Stimulated activated naive B cell treated with anti-CD40 and anti-IgM and Interleukin-4, amounts not matched to agents 10 μg/mL and 1 μg/mL and 100 μg/mL, for 72 hours (primary cell): ENCODE measurements around the gene KRTAP5-9.
A peak's percentile ranks its signal among the peaks of the same experiment; 100 is the strongest.
"Not testable (repeated sequence)": the region's sequence is repeated elsewhere in the genome, so short reads cannot be mapped to it uniquely, and the experiment has no call there.

Experiments
- ATAC-seq, 2 donors: fragments of 150-1000 bp; cut with Tn5 transposase; replicated peaks; 2 replicates each; pipeline ENCODE4 v1.10.0; 2021; ENCODE audit warnings: moderate library complexity in 1 of 2
- DNase-seq: peaks from one replicate; pipeline ENCODE4 v3.0.0; 2021
- H3K27ac Mint-ChIP-seq: one replicate; pipeline ENCODE4 v1.8.0; 2022; ENCODE audit warnings: mild to moderate bottlenecking, mixed read lengths
- H3K27me3 Mint-ChIP-seq, 2 donors: one replicate each; pipeline ENCODE4 v1.8.0; 2022; ENCODE audit warnings: mixed read lengths in 2 of 2
- H3K36me3 Mint-ChIP-seq, 2 donors: one replicate each; pipeline ENCODE4 v1.8.0; 2022; ENCODE audit warnings: mixed read lengths in 2 of 2, mild to moderate bottlenecking in 1 of 2
- H3K4me1 Mint-ChIP-seq, 2 donors: one replicate each; pipeline ENCODE4 v1.8.0; 2022; ENCODE audit warnings: mixed read lengths in 2 of 2, mild to moderate bottlenecking in 1 of 2
- H3K4me3 Mint-ChIP-seq, 2 donors: one replicate each; pipeline ENCODE4 v1.8.0; 2022; ENCODE audit warnings: mild to moderate bottlenecking in 2 of 2, mixed read lengths in 2 of 2, moderate library complexity in 1 of 2
- H3K9me3 Mint-ChIP-seq, 2 donors: one replicate each; pipeline ENCODE4 v1.8.0; 2022; ENCODE audit warnings: mixed read lengths in 2 of 2, mild to moderate bottlenecking in 1 of 2

KRTAP5-9 gene

DNA sequence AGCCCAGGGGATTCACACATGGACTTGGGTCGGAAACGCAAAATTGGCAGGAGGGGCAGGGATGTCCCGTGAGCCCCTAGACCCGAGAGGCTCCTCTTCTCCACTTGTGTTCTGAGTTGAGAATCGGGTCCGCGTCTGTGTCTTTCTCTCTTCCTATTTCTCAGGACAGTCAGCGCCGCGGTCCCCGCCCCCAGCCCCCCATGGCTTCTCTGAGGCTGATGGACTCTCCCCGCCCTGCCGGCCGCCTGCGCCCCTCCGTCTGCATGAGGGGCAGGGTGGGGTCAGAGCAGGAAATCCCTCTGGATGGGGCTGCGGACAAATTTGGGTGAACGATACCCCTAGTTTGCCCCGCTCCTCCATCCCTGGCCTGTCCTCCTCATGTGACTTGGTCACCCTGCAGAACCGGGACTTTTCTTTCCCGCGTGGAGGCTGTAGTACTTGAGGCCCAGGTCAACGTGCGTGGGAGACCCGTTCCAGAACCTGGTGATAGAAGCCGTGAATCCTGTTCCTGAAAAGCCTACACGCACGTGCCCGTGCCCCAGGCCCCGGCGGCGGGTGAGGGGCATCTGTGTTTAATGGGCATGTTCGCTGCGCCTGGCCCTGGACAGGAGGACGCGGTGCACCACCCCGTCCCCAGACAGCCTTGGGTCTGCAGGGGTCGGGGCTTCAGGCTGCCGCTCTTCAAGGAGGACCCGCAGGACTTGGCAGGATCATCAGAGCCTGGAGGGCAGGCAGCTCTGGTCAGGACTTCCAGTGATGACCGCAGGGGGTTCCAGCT lies 28.7 kb downstream of the KRTAP5-9 start:
- not testable (repeated sequence) for H3K4me1 Mint-ChIP-seq, DNase-seq, H3K4me3 Mint-ChIP-seq, H3K27ac Mint-ChIP-seq, H3K9me3 Mint-ChIP-seq, H3K36me3 Mint-ChIP-seq, ATAC-seq
- H3K27me3 Mint-ChIP-seq, result peaks cover 18 to 26% of the 10 kb centered on the region in 2 donors

DNA sequence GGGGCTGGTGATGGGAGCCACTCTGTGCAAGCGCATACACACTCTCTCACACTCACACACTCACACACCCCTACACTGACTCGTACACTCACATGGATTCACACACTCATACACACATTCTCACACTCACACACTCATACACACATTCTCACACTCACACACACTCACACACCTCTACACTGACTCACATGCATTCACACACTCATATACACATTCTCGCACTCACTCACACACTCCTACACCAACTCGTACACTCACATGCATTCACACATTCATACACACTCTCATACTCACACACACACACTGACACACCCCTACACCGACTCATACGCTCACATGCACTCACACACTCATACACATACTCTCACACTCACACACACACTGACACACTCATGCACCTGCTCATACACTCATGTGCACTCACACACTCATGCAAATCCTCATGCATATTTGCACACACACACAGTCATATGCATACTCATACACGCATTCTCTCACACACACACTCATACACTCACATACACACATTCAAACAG lies 29.3 kb downstream of the KRTAP5-9 start:
- H3K4me1 Mint-ChIP-seq, result peaks cover 3 to 7% of the 10 kb centered on the region in 2 donors
- H3K9me3 Mint-ChIP-seq, result no peaks in the 10 kb centered on the region
- H3K36me3 Mint-ChIP-seq, result no peaks in the 10 kb centered on the region
- ATAC-seq (no peak), DNase-seq (no peak)
- peaks cover 20 to 27% of the 10 kb centered on the region in 2 donors for H3K27me3 Mint-ChIP-seq
- H3K27ac Mint-ChIP-seq, result no peak overlapping the region
- H3K4me3 Mint-ChIP-seq, result no peak overlapping the region

DNA sequence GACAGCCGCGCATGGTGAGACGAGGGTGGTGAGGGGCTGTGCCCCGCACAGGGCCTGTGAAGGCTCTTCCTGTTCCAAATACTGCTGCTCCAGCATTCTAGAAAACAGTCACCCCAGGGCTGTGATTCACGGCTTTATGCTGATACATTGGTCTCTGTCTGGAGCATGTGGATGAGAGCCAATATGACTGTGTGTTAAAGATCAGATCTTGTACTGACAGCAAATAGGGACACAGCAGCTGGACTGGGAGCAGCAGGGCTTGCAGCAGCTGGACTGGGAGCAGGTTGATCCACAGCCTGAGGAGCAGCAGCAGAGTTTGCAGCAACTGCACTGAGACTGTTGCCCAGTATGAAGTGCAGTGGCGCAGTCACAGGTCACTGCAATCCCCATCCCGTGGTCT lies 31.3 kb downstream of the KRTAP5-9 start:
- not testable (repeated sequence) for H3K27ac Mint-ChIP-seq, H3K4me1 Mint-ChIP-seq, H3K4me3 Mint-ChIP-seq, H3K9me3 Mint-ChIP-seq, H3K36me3 Mint-ChIP-seq, ATAC-seq, DNase-seq
- H3K27me3 Mint-ChIP-seq, result peaks cover 27 to 42% of the 10 kb centered on the region in 2 donors

DNA sequence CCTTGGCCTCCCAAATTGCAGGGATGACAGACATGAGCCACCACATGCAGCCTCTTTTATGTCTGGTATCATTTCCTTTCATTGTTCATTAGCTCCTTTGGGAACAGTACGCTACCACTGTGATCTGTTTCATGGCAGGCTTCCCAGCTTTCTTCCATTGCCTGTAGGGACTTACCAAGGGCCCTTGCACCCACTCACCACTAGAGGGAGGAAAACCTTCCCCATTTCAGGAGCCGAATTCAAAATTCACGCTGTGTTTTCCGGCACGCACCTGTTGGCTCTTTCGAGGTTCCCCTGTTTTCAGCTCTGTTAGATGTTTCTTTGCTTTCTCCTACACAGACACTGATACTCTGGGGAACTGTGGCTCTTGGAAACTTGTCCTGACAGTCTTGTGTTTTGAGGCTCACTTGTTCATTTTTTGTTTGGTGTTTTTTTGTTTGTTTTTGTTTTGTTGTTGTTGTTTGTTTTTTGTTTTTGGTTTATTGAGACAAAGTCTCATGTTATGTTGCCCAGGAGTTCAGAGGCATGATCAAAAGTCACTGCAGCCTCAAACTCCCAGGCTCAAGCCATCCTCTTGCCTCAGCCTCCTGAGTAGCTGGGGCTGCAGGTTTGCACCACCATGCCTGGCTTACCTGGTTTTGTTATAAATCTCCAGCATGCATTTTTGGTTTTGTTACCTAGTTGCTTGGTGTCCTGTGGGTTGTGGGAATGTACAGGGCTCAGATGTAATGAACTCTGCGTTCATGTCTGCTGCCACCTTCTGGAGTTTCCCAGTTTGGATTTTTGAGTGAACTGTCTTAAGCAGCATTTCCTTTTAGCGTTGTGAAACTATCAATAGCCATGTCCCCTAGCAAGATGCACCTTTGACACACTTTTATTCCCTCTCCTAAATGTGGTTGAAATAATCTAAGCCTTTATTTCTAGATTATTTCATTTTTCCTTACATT lies 32.1 kb downstream of the KRTAP5-9 start:
- no peaks in the 10 kb centered on the region for H3K9me3 Mint-ChIP-seq
- H3K27me3 Mint-ChIP-seq, result peaks cover 33 to 49% of the 10 kb centered on the region in 2 donors
- ATAC-seq, result peak; percentile 51 to 62

DNA sequence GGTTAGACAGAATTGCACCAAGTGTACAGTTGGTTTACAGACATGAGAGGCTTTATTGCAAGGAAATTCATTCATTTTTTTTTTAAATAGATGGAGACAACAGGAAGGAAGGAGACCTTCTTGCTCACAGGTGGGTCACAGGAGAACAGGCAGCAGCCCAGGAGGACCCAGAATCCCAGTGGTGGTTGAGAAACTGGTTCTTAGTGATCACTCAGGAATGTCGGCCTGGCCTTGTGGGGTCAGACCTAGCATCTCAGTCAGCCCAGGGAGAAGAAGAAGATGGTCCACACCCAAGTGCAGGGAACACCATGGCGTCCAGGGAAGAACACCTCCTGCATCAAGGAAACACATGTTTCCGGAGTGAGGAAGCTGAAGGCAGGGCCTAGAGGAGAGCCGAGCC lies 33.6 kb downstream of the KRTAP5-9 start:
- Mint-ChIP-seq H3K36me3 (no peaks in the 10 kb centered on the region), H3K27me3 (peaks cover 40 to 49% of the 10 kb centered on the region in 2 donors), H3K4me1 (peaks cover 3 to 7% of the 10 kb centered on the region in 2 donors), H3K27ac (no peak overlapping the region), H3K4me3 (no peak overlapping the region), H3K9me3 (no peaks in the 10 kb centered on the region)
- ATAC-seq, result no peak
- DNase-seq, result no peak

More for the DNA sequence above, 32.1 kb downstream of the KRTAP5-9 start:
- no peak overlapping the region for H3K27ac Mint-ChIP-seq
- H3K4me3 Mint-ChIP-seq, result no peak overlapping the region
- peaks cover 3 to 7% of the 10 kb centered on the region in 2 donors for H3K4me1 Mint-ChIP-seq
- H3K36me3 Mint-ChIP-seq, result no peaks in the 10 kb centered on the region
- DNase-seq, result no peak

DNA sequence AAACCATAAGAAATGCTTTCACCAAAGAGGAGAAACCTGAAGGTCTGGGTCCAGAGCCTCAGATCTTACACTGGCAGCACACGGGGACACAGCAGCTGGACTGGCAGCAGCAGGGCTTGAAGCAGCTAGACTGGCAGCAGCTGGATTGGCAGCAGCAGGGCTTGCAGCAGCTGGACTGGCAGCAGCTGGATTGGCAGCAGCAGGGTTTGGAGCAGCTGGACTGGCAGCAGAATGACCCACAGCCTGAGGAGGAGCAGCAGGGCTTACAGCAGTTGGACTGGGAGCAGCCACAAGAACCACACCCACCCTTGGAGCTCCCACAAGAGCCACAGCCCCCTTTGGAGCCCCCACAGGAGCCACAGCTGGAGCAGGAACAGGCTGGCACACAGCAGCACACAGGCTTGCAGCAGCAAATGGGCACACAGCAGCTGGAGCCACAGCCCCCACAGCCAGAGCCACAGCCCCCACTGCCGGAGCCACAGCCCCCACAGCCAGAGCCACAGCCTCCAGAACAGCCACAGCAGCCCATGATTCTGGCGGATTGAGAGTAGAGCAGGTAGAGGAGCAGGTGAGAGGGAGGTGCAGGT lies 34.2 kb downstream of the KRTAP5-9 start, which contains the start of gene KRTAP5-11:
Gene KRTAP5-11 (minus strand): TSS at position 567 of the 587 bp plus-strand sequence. CDS start 38 bp downstream, at position 529.
- no peaks in the 10 kb centered on the region for H3K36me3 Mint-ChIP-seq
- H3K9me3 Mint-ChIP-seq, result no peaks in the 10 kb centered on the region
- H3K4me1 Mint-ChIP-seq, result peaks cover 3 to 7% of the 10 kb centered on the region in 2 donors
- no peak within 1 kb of the TSS for H3K4me3 Mint-ChIP-seq
- ATAC-seq (no peak), DNase-seq (no peak)
- no peak within 1 kb of the TSS for H3K27ac Mint-ChIP-seq
- peaks cover 40 to 49% of the 10 kb centered on the region in 2 donors for H3K27me3 Mint-ChIP-seq

DNA sequence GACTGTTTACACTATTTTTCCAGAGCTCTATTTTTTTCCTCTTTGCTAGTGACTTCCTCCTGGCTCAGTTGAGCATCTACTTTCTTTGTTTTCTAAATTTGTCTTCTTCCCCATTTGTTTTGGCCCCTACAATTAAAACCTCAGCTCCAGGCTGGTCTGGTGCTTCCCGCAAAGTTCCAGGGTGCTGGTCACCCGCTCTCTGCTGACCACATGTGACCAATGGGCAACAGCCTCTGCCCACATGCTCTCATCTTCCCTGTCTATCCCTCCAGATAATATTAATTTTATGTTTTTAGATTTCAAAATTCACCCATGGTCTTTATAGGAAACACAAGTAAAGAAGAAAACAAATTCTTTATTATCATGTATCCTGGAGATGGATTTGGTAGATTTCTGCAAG lies 34.7 kb downstream of the KRTAP5-9 start:
- H3K36me3 Mint-ChIP-seq, H3K27ac Mint-ChIP-seq, DNase-seq, ATAC-seq, H3K4me1 Mint-ChIP-seq, H3K9me3 Mint-ChIP-seq, H3K4me3 Mint-ChIP-seq: not testable (repeated sequence)
- peaks cover 40 to 49% of the 10 kb centered on the region in 2 donors for H3K27me3 Mint-ChIP-seq

DNA sequence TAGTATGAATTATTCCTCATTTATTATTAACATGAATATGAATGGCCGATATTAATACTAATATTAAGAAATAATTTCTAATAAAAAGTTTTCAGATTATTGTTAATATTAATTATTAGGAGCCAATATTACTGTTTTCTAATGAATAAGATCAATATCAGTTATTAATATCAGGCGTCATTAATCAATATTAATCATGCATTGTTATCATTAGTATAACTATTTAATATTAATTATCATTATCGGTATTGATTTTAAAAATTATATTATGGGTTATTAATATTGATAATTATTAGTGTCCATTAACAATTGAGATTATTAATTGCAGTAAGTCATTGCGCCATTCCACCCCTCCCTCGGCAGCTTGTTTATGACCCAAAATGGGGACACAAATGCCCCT lies 37.5 kb downstream of the KRTAP5-9 start:
- H3K9me3 Mint-ChIP-seq, DNase-seq, H3K4me3 Mint-ChIP-seq, H3K4me1 Mint-ChIP-seq, H3K27ac Mint-ChIP-seq, ATAC-seq, H3K36me3 Mint-ChIP-seq: not testable (repeated sequence)
- H3K27me3 Mint-ChIP-seq, result peaks cover 34 to 41% of the 10 kb centered on the region in 2 donors

DNA sequence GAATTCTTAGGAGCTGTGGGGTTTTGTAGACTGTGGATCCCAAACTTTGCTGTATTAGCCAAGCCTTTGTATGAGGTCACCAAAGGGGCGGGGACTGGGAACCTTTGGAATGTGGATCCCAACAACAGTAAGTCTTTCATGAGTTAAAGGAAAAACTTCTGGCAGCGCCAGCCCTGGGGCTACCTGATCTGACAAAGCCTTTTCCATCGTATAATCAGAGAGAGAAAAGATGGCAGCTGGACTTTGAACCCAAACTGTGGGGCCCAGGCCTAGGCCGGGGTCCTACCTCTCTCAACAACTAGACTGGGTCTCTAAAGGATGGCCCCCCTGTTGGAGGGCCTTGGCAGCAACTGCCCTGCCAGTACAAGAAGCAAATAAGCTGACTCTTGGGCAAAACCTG lies 40.1 kb downstream of the KRTAP5-9 start:
- H3K9me3 Mint-ChIP-seq, H3K36me3 Mint-ChIP-seq, H3K4me1 Mint-ChIP-seq, DNase-seq, H3K27ac Mint-ChIP-seq, ATAC-seq, H3K4me3 Mint-ChIP-seq: not testable (repeated sequence)
- peaks cover 18% of the 10 kb centered on the region in 2 donors for H3K27me3 Mint-ChIP-seq

DNA sequence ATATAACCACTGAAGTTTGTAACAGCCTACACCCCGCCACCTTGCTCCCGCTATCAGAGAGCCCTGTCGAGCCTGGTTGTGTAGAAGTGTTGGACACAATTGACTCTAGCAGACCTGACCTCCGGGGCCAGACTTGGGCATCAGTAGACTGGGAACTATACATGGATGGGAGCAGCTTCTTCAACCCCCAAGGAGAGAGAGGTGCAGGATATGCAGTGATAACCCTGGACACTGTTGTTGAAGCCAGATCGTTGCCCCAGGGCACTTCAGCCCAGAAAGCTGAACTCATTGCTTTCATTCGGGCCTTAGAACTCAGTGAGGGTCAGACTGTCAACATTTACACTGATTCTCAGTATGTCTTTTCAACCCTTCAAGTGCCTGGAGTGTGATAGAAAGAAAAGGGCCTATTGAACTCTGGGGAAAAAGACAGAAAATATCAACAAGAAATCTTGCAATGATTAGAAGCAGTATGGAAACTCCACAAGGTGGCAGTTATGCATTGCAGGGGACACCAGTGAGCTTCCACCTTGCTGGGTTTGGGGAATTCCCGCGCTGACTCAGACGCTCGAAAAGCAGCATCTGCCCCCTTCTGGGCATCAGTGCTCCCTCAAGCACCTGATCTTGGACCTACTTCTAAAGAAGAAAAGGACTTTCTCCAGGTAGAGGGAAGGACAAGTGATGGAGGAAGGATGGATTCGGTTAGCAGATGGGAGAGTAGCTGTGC lies 40.8 kb downstream of the KRTAP5-9 start:
- H3K27ac Mint-ChIP-seq, ATAC-seq, H3K4me1 Mint-ChIP-seq, H3K9me3 Mint-ChIP-seq, H3K36me3 Mint-ChIP-seq, H3K4me3 Mint-ChIP-seq: not testable (repeated sequence)
- DNase-seq, result peak; percentile 65
- peaks cover 13 to 20% of the 10 kb centered on the region in 2 donors for H3K27me3 Mint-ChIP-seq

DNA sequence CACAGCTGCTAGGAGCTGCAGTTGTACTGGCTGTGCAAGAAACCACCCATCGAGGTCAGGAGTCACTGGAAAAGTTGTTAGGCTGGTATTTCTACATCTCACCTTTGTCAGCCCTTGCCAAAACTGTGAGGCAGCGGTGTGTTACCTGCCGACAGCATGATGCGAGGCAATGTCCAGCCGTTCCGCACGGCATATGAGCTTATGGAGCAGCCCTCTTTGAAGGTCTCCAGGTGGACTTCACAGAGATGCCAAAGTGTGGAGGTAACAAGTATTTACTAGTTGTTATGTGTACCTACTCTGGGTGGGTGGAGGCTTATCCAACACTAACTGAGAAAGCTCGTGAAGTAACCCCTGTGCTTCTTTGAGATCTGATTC lies 41.3 kb downstream of the KRTAP5-9 start:
- not testable (repeated sequence) for H3K27ac Mint-ChIP-seq, H3K4me1 Mint-ChIP-seq, DNase-seq, H3K36me3 Mint-ChIP-seq, H3K4me3 Mint-ChIP-seq, ATAC-seq, H3K9me3 Mint-ChIP-seq
- peaks cover 7 to 16% of the 10 kb centered on the region in 2 donors for H3K27me3 Mint-ChIP-seq
